ENCODE measurements around the gene NEK2. TPM values are rescaled to one million over a fixed set of nuclear protein-coding genes. Genes with fewer than 3 reads are reported as not detected.

The NEK2 gene
- total RNA-seq, 1 experiment from 2014 or later: 17.6 TPM

DNA sequence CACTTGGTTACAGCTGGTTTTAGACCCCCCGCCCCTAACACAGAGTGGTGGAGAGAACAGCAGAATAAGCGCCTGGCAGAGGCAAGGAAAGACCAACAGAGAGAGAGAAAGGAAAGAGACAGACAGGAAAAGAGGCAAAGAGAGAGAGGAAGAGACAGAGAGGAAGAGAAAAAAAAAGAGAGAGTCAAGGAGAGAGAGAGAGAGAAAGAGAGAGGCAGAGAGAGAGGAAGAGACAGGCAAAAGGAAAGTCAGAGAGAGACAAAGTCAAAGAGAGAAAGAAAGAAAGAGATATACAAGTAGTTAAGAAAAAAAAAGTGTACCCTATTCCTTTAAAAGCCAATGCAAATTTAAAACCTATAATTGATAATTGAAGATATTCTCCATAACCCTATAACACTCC is 13.0 kb upstream of the NEK2 start:
- Histone ChIP-seq H2BK5ac (ENCODE audit: insufficient read length, low read length) (no peak overlapping the region), H4K8ac (replicated peaks; ENCODE audit: insufficient read length, low read depth, low read length) (no peak overlapping the region), H4K20me1 (ENCODE audit: control insufficient read depth, insufficient read depth, insufficient read length) (no peaks in the 10 kb centered on the region), H3K56ac (ENCODE audit: insufficient read length, low read depth, low read length) (no peak overlapping the region), H3K4ac (ENCODE audit: low read depth, low read length) (no peak overlapping the region), H2BK20ac (ENCODE audit: low read depth, low read length, poor library complexity, severe bottlenecking) (no peak overlapping the region), H3K79me1 (ENCODE audit: insufficient read depth, low read depth, low read length, poor library complexity, severe bottlenecking) (no peaks in the 10 kb centered on the region), H3K79me2 (ENCODE audit: insufficient read depth, low read length) (no peaks in the 10 kb centered on the region), H3K27me3 (ENCODE audit: insufficient read depth, low read length) (no peaks in the 10 kb centered on the region), H2AFZ (ENCODE audit: low read length) (no peak overlapping the region), H4K5ac (ENCODE audit: insufficient read length, low read depth, low read length) (no peak overlapping the region), H3K4me1 (ENCODE audit: insufficient read depth, low read length) (no peaks in the 10 kb centered on the region), H4K91ac (ENCODE audit: insufficient read length, low read depth, low read length) (no peak overlapping the region), H2BK12ac (ENCODE audit: insufficient read length, low read depth, low read length) (no peak overlapping the region), H2BK120ac (ENCODE audit: low read depth, low read length, poor library complexity, severe bottlenecking) (no peak overlapping the region), H3K9ac (ENCODE audit: extremely low read depth, insufficient read length, low read length) (no peak overlapping the region), H3K27ac (ENCODE audit: insufficient read length, low read depth, low read length) (no peak overlapping the region), H3K9me3 (ENCODE audit: control insufficient read depth, low read depth, low read length) (no peaks in the 10 kb centered on the region), H3T11ph (ENCODE audit: low read length) (no peak overlapping the region), H2BK15ac (ENCODE audit: low read depth, low read length) (no peak overlapping the region), H2AK5ac (ENCODE audit: insufficient read length, low read length) (no peak overlapping the region), H3K14ac (ENCODE audit: insufficient read depth, low read length) (no peak overlapping the region), H3K4me2 (ENCODE audit: insufficient read depth, insufficient read length, low read length) (no peak overlapping the region), H3K23me2 (ENCODE audit: insufficient read length, low read depth, low read length, poor library complexity, severe bottlenecking) (no peaks in the 10 kb centered on the region), H3K23ac (ENCODE audit: insufficient read length, low read depth, low read length) (no peak overlapping the region), H3K18ac (ENCODE audit: insufficient read length, low read depth, low read length) (no peak overlapping the region)
- no peaks in the 10 kb centered on the region for H3K36me3 Mint-ChIP-seq (ENCODE audit: insufficient read depth in 1 of 3, low read depth in 3 of 3)
- H3K4me3 Mint-ChIP-seq: no peak overlapping the region
- WGBS (ENCODE audit: extremely low coverage, insufficient read length, low lambda C conversion rate): no CpG with 5 or more reads among the region's 2 CpGs
- H3K27me3 Mint-ChIP-seq (ENCODE audit: low read depth): no peaks in the 10 kb centered on the region; the same call in none of the 2 replicates
- H3K27ac Mint-ChIP-seq: no peak overlapping the region
- no peaks in the 10 kb centered on the region for H3K4me1 Mint-ChIP-seq
- no peaks in the 10 kb centered on the region for H3K9me3 Mint-ChIP-seq
- TF ChIP-seq, protein P1, sequence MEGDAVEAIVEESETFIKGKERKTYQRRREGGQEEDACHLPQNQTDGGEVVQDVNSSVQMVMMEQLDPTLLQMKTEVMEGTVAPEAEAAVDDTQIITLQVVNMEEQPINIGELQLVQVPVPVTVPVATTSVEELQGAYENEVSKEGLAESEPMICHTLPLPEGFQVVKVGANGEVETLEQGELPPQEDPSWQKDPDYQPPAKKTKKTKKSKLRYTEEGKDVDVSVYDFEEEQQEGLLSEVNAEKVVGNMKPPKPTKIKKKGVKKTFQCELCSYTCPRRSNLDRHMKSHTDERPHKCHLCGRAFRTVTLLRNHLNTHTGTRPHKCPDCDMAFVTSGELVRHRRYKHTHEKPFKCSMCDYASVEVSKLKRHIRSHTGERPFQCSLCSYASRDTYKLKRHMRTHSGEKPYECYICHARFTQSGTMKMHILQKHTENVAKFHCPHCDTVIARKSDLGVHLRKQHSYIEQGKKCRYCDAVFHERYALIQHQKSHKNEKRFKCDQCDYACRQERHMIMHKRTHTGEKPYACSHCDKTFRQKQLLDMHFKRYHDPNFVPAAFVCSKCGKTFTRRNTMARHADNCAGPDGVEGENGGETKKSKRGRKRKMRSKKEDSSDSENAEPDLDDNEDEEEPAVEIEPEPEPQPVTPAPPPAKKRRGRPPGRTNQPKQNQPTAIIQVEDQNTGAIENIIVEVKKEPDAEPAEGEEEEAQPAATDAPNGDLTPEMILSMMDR (conservative IDR thresholded peaks at IDR 0.05): no peak
- DNase-seq: no peak
